A673 (cell line): Measurements from ENCODE around the gene HOATZ. TPM values are rescaled to one million over a fixed set of nuclear protein-coding genes. Genes with fewer than 3 reads are reported as not detected.

Experiments used
- BruUV-seq: library from RNA; stranded (reverse); fragments of 400-500 nt; replicated peaks from 2 replicates; lab custom pipeline; 2021; lab: Mats Ljungman, UMichigan
- CTCF ChIA-PET: fragments of 300-600 bp; sonication (Branson Sonifier 250); formaldehyde crosslinking; loops from one replicate; lab custom pipeline; 2022; ENCODE audit warnings: antibody characterized with exemption; lab: Charles Lee
- POLR2A ChIA-PET: fragments of 300-600 bp; sonication (Branson Sonifier 250); formaldehyde crosslinking; loops from one replicate; lab custom pipeline; 2022; ENCODE audit warnings: antibody characterized with exemption; ENCODE audit not compliant: low non-redundant PET; lab: Charles Lee
- DNase-seq: peaks from one replicate; pipeline ENCODE4 v3.0.0-alpha.2; 2015; ENCODE audit warnings: low spot score
- H3K27ac ChIP-seq: fragments of 200-600 bp; sonication (generic); 2 replicates; pipeline ENCODE4 v1.5.1; 2016; ENCODE audit warnings: mixed run types, low read depth, mild to moderate bottlenecking, mixed read lengths, antibody characterized with exemption, low read length; ENCODE audit not compliant: poor library complexity, severe bottlenecking
- H3K27me3 ChIP-seq: fragments of 200-600 bp; sonication (generic); replicated peaks from 2 replicates; pipeline ENCODE4 v1.6.1; 2017; ENCODE audit warnings: mixed run types, low read depth, mild to moderate bottlenecking, mixed read lengths, antibody characterized with exemption, low read length; ENCODE audit not compliant: insufficient read depth, poor library complexity
- H3K36me3 ChIP-seq: fragments of 200-600 bp; sonication (generic); 2 replicates; pipeline ENCODE4 v1.6.1; 2016; ENCODE audit warnings: mixed run types, mild to moderate bottlenecking, mixed read lengths, antibody characterized with exemption, low read length; ENCODE audit not compliant: insufficient read depth, poor library complexity, severe bottlenecking
- H3K4me1 ChIP-seq: fragments of 200-600 bp; sonication (generic); 2 replicates; pipeline ENCODE4 v1.6.1; 2017; ENCODE audit warnings: mixed run types, mild to moderate bottlenecking, mixed read lengths, antibody characterized with exemption, low read length; ENCODE audit not compliant: insufficient read depth, poor library complexity, severe bottlenecking
- H3K4me3 ChIP-seq: fragments of 200-600 bp; sonication (generic); 2 replicates; pipeline ENCODE4 v1.5.1; 2016; ENCODE audit warnings: low read depth, mixed run types, mild to moderate bottlenecking, mixed read lengths, low read length; ENCODE audit not compliant: poor library complexity, severe bottlenecking
- H3K9me3 ChIP-seq: fragments of 200-600 bp; sonication (generic); 2 replicates; pipeline ENCODE4 v1.6.1; 2016; ENCODE audit warnings: mixed run types, low read depth, mild to moderate bottlenecking, mixed read lengths, antibody characterized with exemption, low read length; ENCODE audit not compliant: poor library complexity, severe bottlenecking
- CTCF ChIP-seq: fragments of 300-800, 200-600 bp; sonication (generic); conservative IDR thresholded peaks from 2 replicates; pipeline ENCODE4 v1.5.1; 2017; ENCODE audit warnings: low read depth, mild to moderate bottlenecking, antibody characterized with exemption, low read length, moderate library complexity, mixed read lengths
- EZH2 ChIP-seq: fragments of 200-600 bp; sonication (generic); IDR thresholded peaks from 2 replicates; pipeline ENCODE4 v1.6.1; 2017; ENCODE audit warnings: borderline replicate concordance, low read depth, mild to moderate bottlenecking, mixed read lengths, antibody characterized with exemption, low read length; ENCODE audit not compliant: poor library complexity, severe bottlenecking
- intact Hi-C: fragments of 100-400 bp; cut with micrococcal nuclease; formaldehyde crosslinking; loops from one replicate; pipeline ENCODE4 v1.10.0; 2022; ENCODE audit not compliant: unreplicated experiment
- total RNA-seq: library from RNA; stranded (reverse); gene quantifications from 2 replicates; pipeline ENCODE4 v1.2.3, GENCODE V29; 2021

HOATZ gene
- total RNA-seq, 1 experiment from 2014 or later: 0.58 TPM

- ChIA-PET CTCF (no interaction called here), POLR2A (no interaction called here)
- Histone ChIP-seq H3K27me3 (no peaks in the 10 kb centered on the region), H3K4me1 (peaks cover 8% of the 10 kb centered on the region), H3K27ac (no peak overlapping the region), H3K9me3 (peaks cover 6% of the 10 kb centered on the region), H3K36me3 (no peaks in the 10 kb centered on the region), H3K4me3 (no peak overlapping the region)
- TF ChIP-seq CTCF (no peak), EZH2 (no peak)
- BruUV-seq: no TSS peak
- intact Hi-C loops: no loop called here
- no peak for DNase-seq
These were observed 34.9 kb upstream of the HOATZ start for GRCh38 chr11:111479666-111480065.

- H3K27ac ChIP-seq: no peak overlapping the region
- no peaks in the 10 kb centered on the region for H3K4me1 ChIP-seq
- TF ChIP-seq CTCF: no peak
- TF ChIP-seq EZH2: no peak
- no peaks in the 10 kb centered on the region for H3K36me3 ChIP-seq
- intact Hi-C loops: no loop called here
- no peaks in the 10 kb centered on the region for H3K27me3 ChIP-seq
- H3K4me3 ChIP-seq: no peak overlapping the region
- POLR2A ChIA-PET: no interaction called here
- no TSS peak for BruUV-seq
- CTCF ChIA-PET: no interaction called here
- peaks cover 12% of the 10 kb centered on the region for H3K9me3 ChIP-seq
- DNase-seq: no peak
These were observed 31.1 kb upstream of the HOATZ start for GRCh38 chr11:111483431-111483830.

- POLR2A ChIA-PET: no interaction called here
- peaks cover 7% of the 10 kb centered on the region for H3K4me1 ChIP-seq
- BruUV-seq: no TSS peak
These were observed 24.1 kb upstream of the HOATZ start for GRCh38 chr11:111490496-111490895.

More at GRCh38 chr11:111490496-111490895, 24.1 kb upstream of the HOATZ start:
- intact Hi-C loops: no loop called here
- no peaks in the 10 kb centered on the region for H3K36me3 ChIP-seq
- H3K4me3 ChIP-seq: no peak overlapping the region
- peaks cover 6% of the 10 kb centered on the region for H3K9me3 ChIP-seq
- no peaks in the 10 kb centered on the region for H3K27me3 ChIP-seq
- TF ChIP-seq EZH2 (no peak), CTCF (no peak)
- CTCF ChIA-PET: no interaction called here
- no peak for DNase-seq
- H3K27ac ChIP-seq: no peak overlapping the region
